Mesodermal cell (in vitro differentiated cells): ENCODE results near the gene USP34.
"Not testable (repeated sequence)": the region's sequence is repeated elsewhere in the genome, so short reads cannot be mapped to it uniquely, and the experiment has no call there.

Source experiments
- H3K27ac ChIP-seq: 2 replicates; pipeline ENCODE4 v1.7.0; 2013; ENCODE audit warnings: mild to moderate bottlenecking, low read depth, low read length, moderate library complexity; ENCODE audit not compliant: severe bottlenecking
- H3K36me3 ChIP-seq: 2 replicates; pipeline ENCODE4 v1.7.1; 2013; ENCODE audit warnings: mild to moderate bottlenecking, low read length, moderate library complexity; ENCODE audit not compliant: control insufficient read depth, insufficient read depth
- H3K4me1 ChIP-seq: one replicate; pipeline ENCODE4 v1.7.1; 2013; ENCODE audit warnings: mild to moderate bottlenecking, low read length; ENCODE audit not compliant: insufficient read depth, control insufficient read depth, poor library complexity, severe bottlenecking
- H3K4me3 ChIP-seq: 2 replicates; pipeline ENCODE4 v1.7.0; 2013; ENCODE audit warnings: low read length, control low read depth, mild to moderate bottlenecking; ENCODE audit not compliant: insufficient read depth, poor library complexity, severe bottlenecking; ENCODE audit errors: extremely low read depth
- H3K9me3 ChIP-seq: 2 replicates; pipeline ENCODE4 v1.7.1; 2013; ENCODE audit warnings: mild to moderate bottlenecking, low read length, moderate library complexity; ENCODE audit not compliant: control insufficient read depth
- WGBS, 2 experiments: methylation state at CpG; one replicate each; pipeline ENCODE4 v1.1.5; 2013; ENCODE audit warnings: missing lambda C conversion rate in 2 of 2; ENCODE audit not compliant: insufficient coverage in 2 of 2; 5-methylcytosine and 5-hydroxymethylcytosine counted together

The USP34 gene

GRCh38 chr2:61220768-61221167 is 250.1 kb downstream of the USP34 start:
- Histone ChIP-seq H3K9me3 (no peaks in the 10 kb centered on the region), H3K36me3 (peaks cover 62% of the 10 kb centered on the region), H3K4me3 (no peak overlapping the region), H3K4me1 (no peaks in the 10 kb centered on the region), H3K27ac (no peak overlapping the region)
- 100% methylated on average over 1 of the region's 2 CpGs; no CpG with 5 or more reads in 1 of the 2 experiments for WGBS, 2 experiments

GRCh38 chr2:61218817-61219170 is 252.1 kb downstream of the USP34 start:
- H3K4me3 ChIP-seq: no peak overlapping the region
- H3K9me3 ChIP-seq: no peaks in the 10 kb centered on the region
- WGBS, 2 experiments: no CpG with 5 or more reads among the region's 2 CpGs
- H3K27ac ChIP-seq: no peak overlapping the region
- no peaks in the 10 kb centered on the region for H3K4me1 ChIP-seq
- peaks cover 71% of the 10 kb centered on the region for H3K36me3 ChIP-seq

GRCh38 chr2:61218076-61218816 is 252.6 kb downstream of the USP34 start:
- Histone ChIP-seq H3K4me3 (no peak overlapping the region), H3K9me3 (no peaks in the 10 kb centered on the region), H3K36me3 (peaks cover 68% of the 10 kb centered on the region), H3K4me1 (no peaks in the 10 kb centered on the region), H3K27ac (no peak overlapping the region)
- 100% methylated on average over 1 to 2 of the region's 4 CpGs for WGBS, 2 experiments

GRCh38 chr2:61214171-61214570 is 256.7 kb downstream of the USP34 start:
- Histone ChIP-seq H3K4me3 (no peak overlapping the region), H3K27ac (no peak overlapping the region), H3K9me3 (no peaks in the 10 kb centered on the region), H3K36me3 (peaks cover 61% of the 10 kb centered on the region), H3K4me1 (no peaks in the 10 kb centered on the region)
- WGBS, 2 experiments: 97 to 100% methylated on average over 4 of the region's 4 CpGs

- H3K36me3 ChIP-seq: peaks cover 69% of the 10 kb centered on the region
These were observed 260.4 kb downstream of the USP34 start for GRCh38 chr2:61210332-61210981.

GRCh38 chr2:61205132-61205531 is 265.8 kb downstream of the USP34 start:
- 88 to 93% methylated on average over 2 to 5 of the region's 7 CpGs for WGBS, 2 experiments
- H3K9me3 ChIP-seq: no peaks in the 10 kb centered on the region
- H3K36me3 ChIP-seq: peaks cover 80% of the 10 kb centered on the region
- H3K27ac ChIP-seq: no peak overlapping the region
- H3K4me1 ChIP-seq: no peaks in the 10 kb centered on the region
- no peak overlapping the region for H3K4me3 ChIP-seq

More at GRCh38 chr2:61210332-61210981, 260.4 kb downstream of the USP34 start:
- WGBS, 2 experiments: 89 to 100% methylated on average over 1 of the region's 5 CpGs
- H3K27ac ChIP-seq: no peak overlapping the region
- no peak overlapping the region for H3K4me3 ChIP-seq
- H3K9me3 ChIP-seq: no peaks in the 10 kb centered on the region
- H3K4me1 ChIP-seq: no peaks in the 10 kb centered on the region

GRCh38 chr2:61196671-61197070 is 274.2 kb downstream of the USP34 start:
- peaks cover 71% of the 10 kb centered on the region for H3K36me3 ChIP-seq
- whole genome bisulfite sequencing, 2 experiments: 100% methylated on average over 1 to 2 of the region's 7 CpGs
- no peaks in the 10 kb centered on the region for H3K4me1 ChIP-seq
- H3K27ac ChIP-seq: no peak overlapping the region
- no peaks in the 10 kb centered on the region for H3K9me3 ChIP-seq
- no peak overlapping the region for H3K4me3 ChIP-seq

- H3K36me3 ChIP-seq: peaks cover 69% of the 10 kb centered on the region
- H3K4me1 ChIP-seq, H3K9me3 ChIP-seq, H3K4me3 ChIP-seq, H3K27ac ChIP-seq: not testable (repeated sequence)
- 87 to 89% methylated on average over 14 to 15 of the region's 15 CpGs for WGBS, 2 experiments
These were observed 276.2 kb downstream of the USP34 start for GRCh38 chr2:61194646-61195045.

- no peaks in the 10 kb centered on the region for H3K4me1 ChIP-seq
- no peaks in the 10 kb centered on the region for H3K9me3 ChIP-seq
- peaks cover 76% of the 10 kb centered on the region for H3K36me3 ChIP-seq
- no peak overlapping the region for H3K4me3 ChIP-seq
- no peak overlapping the region for H3K27ac ChIP-seq
- WGBS, 2 experiments: 92 to 95% methylated on average over 2 of the region's 4 CpGs
These were observed 277.0 kb downstream of the USP34 start for GRCh38 chr2:61193670-61194561.

- H3K9me3 ChIP-seq: no peaks in the 10 kb centered on the region
- 100% methylated on average over 1 of the region's 4 CpGs for WGBS, 2 experiments
- no peak overlapping the region for H3K27ac ChIP-seq
- H3K4me1 ChIP-seq: no peaks in the 10 kb centered on the region
- H3K4me3 ChIP-seq: no peak overlapping the region
- peaks cover 95% of the 10 kb centered on the region for H3K36me3 ChIP-seq
These were observed 283.8 kb downstream of the USP34 start for GRCh38 chr2:61187085-61187484.
